ENCODE data around the gene C17orf50. TPM values are rescaled to one million over a fixed set of nuclear protein-coding genes. Genes with fewer than 3 reads are reported as not detected.
"Not testable (repeated sequence)": the region's sequence is repeated elsewhere in the genome, so short reads cannot be mapped to it uniquely, and the experiment has no call there.

Gene C17orf50
- total RNA-seq, 1 donor from 2014 or later: not detected

- Mint-ChIP-seq H3K27ac (ENCODE audit: unreplicated experiment) (no peak overlapping the region), H3K4me1 (ENCODE audit: low read depth) (peaks cover 21% of the 10 kb centered on the region), H3K36me3 (ENCODE audit: low read depth) (no peaks in the 10 kb centered on the region), H3K9me3 (ENCODE audit: low read depth) (no peaks in the 10 kb centered on the region), H3K4me3 (ENCODE audit: unreplicated experiment) (no peak overlapping the region), H3K27me3 (ENCODE audit: low read depth) (peaks cover 21% of the 10 kb centered on the region)
- TF ChIP-seq, protein P1, sequence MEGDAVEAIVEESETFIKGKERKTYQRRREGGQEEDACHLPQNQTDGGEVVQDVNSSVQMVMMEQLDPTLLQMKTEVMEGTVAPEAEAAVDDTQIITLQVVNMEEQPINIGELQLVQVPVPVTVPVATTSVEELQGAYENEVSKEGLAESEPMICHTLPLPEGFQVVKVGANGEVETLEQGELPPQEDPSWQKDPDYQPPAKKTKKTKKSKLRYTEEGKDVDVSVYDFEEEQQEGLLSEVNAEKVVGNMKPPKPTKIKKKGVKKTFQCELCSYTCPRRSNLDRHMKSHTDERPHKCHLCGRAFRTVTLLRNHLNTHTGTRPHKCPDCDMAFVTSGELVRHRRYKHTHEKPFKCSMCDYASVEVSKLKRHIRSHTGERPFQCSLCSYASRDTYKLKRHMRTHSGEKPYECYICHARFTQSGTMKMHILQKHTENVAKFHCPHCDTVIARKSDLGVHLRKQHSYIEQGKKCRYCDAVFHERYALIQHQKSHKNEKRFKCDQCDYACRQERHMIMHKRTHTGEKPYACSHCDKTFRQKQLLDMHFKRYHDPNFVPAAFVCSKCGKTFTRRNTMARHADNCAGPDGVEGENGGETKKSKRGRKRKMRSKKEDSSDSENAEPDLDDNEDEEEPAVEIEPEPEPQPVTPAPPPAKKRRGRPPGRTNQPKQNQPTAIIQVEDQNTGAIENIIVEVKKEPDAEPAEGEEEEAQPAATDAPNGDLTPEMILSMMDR (IDR thresholded peaks at IDR 0.05): no peak
- no peak for DNase-seq (ENCODE audit: low spot score)
These were observed 12.3 kb upstream of the C17orf50 start for GRCh38 chr17:35748341-35748841.

DNA sequence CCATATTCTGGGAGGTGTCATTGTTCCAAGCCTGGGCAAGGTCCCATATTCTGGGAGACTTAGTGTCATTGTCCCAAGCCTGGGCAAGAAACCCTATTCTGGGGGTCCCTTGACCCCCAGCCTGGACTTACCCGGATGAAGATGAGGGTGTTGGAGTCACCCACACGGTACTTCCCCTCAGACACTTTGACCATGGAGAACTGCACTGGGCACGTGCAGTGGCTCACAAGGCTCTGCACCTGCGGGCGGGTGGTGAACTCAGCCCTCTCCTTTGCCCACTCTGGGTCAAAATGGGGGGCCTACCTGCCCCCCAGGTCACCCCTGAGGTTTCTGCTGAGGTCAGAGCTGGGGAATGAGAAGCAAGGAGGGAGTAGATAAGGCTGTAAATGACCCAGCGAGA lies 11.7 kb upstream of the C17orf50 start:
- Mint-ChIP-seq H3K9me3 (ENCODE audit: low read depth) (no peaks in the 10 kb centered on the region), H3K27ac (ENCODE audit: unreplicated experiment) (no peak overlapping the region), H3K4me3 (ENCODE audit: unreplicated experiment) (no peak overlapping the region), H3K27me3 (ENCODE audit: low read depth) (peaks cover 19% of the 10 kb centered on the region), H3K36me3 (ENCODE audit: low read depth) (no peaks in the 10 kb centered on the region), H3K4me1 (ENCODE audit: low read depth) (peaks cover 21% of the 10 kb centered on the region)
- DNase-seq (ENCODE audit: low spot score): no peak
- TF ChIP-seq, protein P1 (IDR thresholded peaks at IDR 0.05): no peak

DNA sequence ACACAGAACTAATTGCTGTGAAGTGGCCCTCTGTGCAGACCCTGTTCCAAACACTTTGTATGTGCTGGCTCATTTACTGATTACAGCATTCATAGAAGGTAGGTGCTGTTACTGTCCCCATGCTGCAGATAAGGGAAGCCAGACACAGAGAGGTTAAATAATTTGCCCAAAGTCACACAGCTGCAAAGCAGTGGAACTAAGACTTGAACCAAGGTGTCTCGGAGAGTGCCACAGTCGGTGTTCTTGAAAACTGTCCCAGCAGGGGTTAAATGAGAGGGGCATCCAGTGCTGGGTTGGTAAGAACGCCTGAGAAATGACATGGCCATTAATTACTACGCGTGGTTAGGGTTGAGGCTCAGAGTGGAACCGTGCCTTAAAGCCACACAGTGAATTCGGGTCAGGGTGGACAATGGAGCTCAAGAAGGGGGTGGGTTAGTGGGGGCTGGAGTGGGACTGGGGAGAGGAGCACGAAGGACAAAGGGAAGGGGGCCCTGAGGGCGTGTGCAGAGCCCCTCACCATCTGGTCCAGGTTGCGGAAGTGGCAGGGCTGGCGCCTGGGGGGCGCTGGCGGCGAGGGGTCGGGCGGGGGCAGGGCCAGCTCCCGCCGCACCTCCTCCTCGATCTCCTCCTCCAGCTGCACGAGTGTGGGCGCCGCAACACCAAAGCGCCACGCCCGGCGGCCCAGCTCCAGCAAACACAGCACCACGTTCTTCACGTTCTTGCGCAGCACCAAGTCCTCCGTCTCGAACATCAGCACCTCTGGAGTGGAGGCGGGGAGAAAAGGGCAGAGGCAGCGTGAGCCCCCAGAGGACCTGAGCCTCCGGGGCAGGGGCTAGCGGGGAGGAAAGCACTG lies 10.9 kb upstream of the C17orf50 start:
- H3K9me3 Mint-ChIP-seq (ENCODE audit: low read depth): no peaks in the 10 kb centered on the region
- H3K36me3 Mint-ChIP-seq (ENCODE audit: low read depth): no peaks in the 10 kb centered on the region
- peaks cover 19% of the 10 kb centered on the region for H3K27me3 Mint-ChIP-seq (ENCODE audit: low read depth)
- H3K4me1 Mint-ChIP-seq (ENCODE audit: low read depth): peaks cover 21% of the 10 kb centered on the region
- no peak overlapping the region for H3K27ac Mint-ChIP-seq (ENCODE audit: unreplicated experiment)
- no peak for DNase-seq (ENCODE audit: low spot score)
- TF ChIP-seq, protein P1 (IDR thresholded peaks at IDR 0.05): peak; percentile 15
- peak overlapping the region; percentile 63 for H3K4me3 Mint-ChIP-seq (ENCODE audit: unreplicated experiment)

DNA sequence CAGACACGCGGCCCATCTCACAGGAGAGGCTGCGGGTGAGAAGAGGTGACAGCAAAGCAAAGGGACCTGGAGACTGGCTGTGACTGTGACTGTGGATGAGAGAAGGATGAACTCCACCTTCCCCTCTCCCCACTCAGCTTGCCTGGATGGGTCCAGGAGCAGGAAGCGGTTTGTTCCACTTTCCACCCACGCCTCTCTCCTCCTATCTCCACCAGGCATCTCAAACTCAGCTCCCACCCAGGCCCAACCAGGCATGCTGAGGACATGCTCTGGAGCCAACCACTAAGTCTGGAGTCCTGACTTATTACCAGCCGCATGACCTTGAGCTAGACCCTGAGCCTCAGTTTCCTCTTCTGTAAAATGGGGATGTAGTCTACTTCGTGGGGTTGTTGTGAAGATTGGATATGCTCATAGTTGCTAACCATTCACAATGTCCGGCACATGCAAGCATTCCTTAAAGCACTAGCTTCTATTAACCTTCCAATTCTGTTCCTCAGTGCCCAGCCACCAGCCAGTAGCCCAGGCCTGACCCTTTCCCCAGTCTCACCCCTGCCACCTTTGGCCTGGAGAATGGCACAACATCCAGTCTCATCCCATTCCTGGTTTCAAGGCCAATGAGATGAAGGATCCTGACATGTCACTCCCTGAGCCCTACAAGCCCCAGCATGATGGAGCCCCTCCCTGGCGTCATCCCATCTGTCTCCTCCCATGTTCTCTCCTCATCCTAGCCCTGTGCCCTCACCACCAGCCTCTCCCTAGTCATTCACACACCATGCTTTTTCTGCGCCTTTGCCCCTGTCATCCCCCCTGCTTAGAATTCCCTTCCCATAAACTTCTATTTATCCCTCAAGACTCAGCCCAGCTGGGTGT lies 9.9 kb upstream of the C17orf50 start:
- Mint-ChIP-seq H3K4me3 (ENCODE audit: unreplicated experiment) (peak overlapping the region; percentile 63), H3K36me3 (ENCODE audit: low read depth) (no peaks in the 10 kb centered on the region), H3K4me1 (ENCODE audit: low read depth) (peaks cover 21% of the 10 kb centered on the region), H3K27ac (ENCODE audit: unreplicated experiment) (no peak overlapping the region), H3K27me3 (ENCODE audit: low read depth) (peaks cover 19% of the 10 kb centered on the region), H3K9me3 (ENCODE audit: low read depth) (no peaks in the 10 kb centered on the region)
- TF ChIP-seq, protein P1 (IDR thresholded peaks at IDR 0.05): no peak
- no peak for DNase-seq (ENCODE audit: low spot score)

DNA sequence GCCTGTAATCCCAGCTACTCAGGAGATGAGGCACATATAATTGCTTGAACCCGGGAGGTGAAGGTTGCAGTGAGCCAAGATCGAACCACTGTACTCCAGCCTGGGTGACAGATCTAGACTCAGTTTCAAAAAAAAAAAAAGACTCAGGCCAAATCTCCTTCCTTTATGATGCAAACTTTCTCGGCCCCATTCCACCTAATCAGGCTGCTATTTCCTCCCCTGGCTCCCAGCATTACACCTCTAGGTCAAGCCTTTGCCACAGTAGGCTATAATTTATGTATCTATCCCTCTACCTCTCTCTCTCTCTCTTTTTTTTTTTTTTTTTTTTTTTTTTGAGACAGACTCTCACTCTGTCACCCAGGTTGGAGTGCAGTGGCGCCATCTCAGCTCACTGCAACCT lies 9.1 kb upstream of the C17orf50 start:
- H3K36me3 Mint-ChIP-seq (ENCODE audit: low read depth); H3K4me3 Mint-ChIP-seq (ENCODE audit: unreplicated experiment): not testable (repeated sequence)
- H3K4me1 Mint-ChIP-seq (ENCODE audit: low read depth): peaks cover 21% of the 10 kb centered on the region

More for the DNA sequence above, 9.1 kb upstream of the C17orf50 start:
- H3K9me3 Mint-ChIP-seq (ENCODE audit: low read depth); DNase-seq (ENCODE audit: low spot score); H3K27ac Mint-ChIP-seq (ENCODE audit: unreplicated experiment): not testable (repeated sequence)
- H3K27me3 Mint-ChIP-seq (ENCODE audit: low read depth): peaks cover 19% of the 10 kb centered on the region

Measured in chondrocyte (in vitro differentiated cells).